A549 (cell line): ENCODE results near the gene NPM1. TPM values are rescaled to one million over a fixed set of nuclear protein-coding genes. Genes with fewer than 3 reads are reported as not detected.

ENCODE experiments used
- ATAC-seq, 2 experiments: fragments of 200-7000 bp in 1 of 2; fragments of >200 bp in 1 of 2; cut with Nextera tagmentation in 1 of 2; cut with Tn5 transposase in 1 of 2; 3 replicates each; pipeline versions ENCODE4 v1.8.0 to v1.9.1; 2018 to 2020; ENCODE audit warnings: mild to moderate bottlenecking in 1 of 2, moderate library complexity in 1 of 2
- CTCF ChIA-PET: fragments of 300-600 bp; sonication (Branson Sonifier 250); formaldehyde crosslinking; extraction: SDS; loops from one replicate; lab custom pipeline; 2021; ENCODE audit warnings: antibody characterized with exemption, inconsistent platforms; lab: Yijun Ruan, JAX
- POLR2A ChIA-PET: fragments of 350-600 bp; formaldehyde crosslinking; extraction: SDS; loops from one replicate; lab custom pipeline; 2021; ENCODE audit warnings: antibody characterized with exemption, inconsistent platforms; lab: Yijun Ruan, JAX
- DNase-seq, 2 experiments: peaks; one replicate each; pipeline versions ENCODE4 v3.0.0 to v3.0.0-alpha.2; 2011 to 2016; ENCODE audit warnings: low read depth in 1 of 2, low spot score in 1 of 2
- FAIRE-seq: peaks from 2 replicates; lab custom pipeline; 2011; peaks lifted over from hg19 to GRCh38; lab: Jason Lieb, UNC
- H3K27ac ChIP-seq, 2 experiments: fragments of >200 bp; sonication (Bioruptor Twin); formaldehyde crosslinking; 3 replicates each; pipeline ENCODE4 v1.5.1; 2016 to 2017
- H3K4me1 ChIP-seq: fragments of >200 bp; sonication (Bioruptor Twin); formaldehyde crosslinking; 3 replicates; pipeline ENCODE4 v1.6.1; 2016
- H3K4me2 ChIP-seq: fragments of >200 bp; sonication (Bioruptor Twin); formaldehyde crosslinking; 3 replicates; pipeline ENCODE4 v1.6.1; 2016
- H3K4me3 ChIP-seq: fragments of >200 bp; sonication (Bioruptor Twin); formaldehyde crosslinking; 3 replicates; pipeline ENCODE4 v1.5.1; 2016
- H3K9me3 ChIP-seq: fragments of >200 bp; sonication (Bioruptor Twin); formaldehyde crosslinking; 3 replicates; pipeline ENCODE4 v1.6.1; 2016
- ATOH8 ChIP-seq: fragments of 250-450 bp; sonication (Bioruptor Pico); IDR thresholded peaks from 2 replicates; pipeline ENCODE4 v1.5.0; 2020; ENCODE audit warnings: low read depth, mild to moderate bottlenecking, moderate library complexity
- CBX2 ChIP-seq: fragments of 200-600 bp; sonication (generic); IDR thresholded peaks from 2 replicates; pipeline ENCODE4 v1.6.1; 2016; ENCODE audit warnings: low read depth, mild to moderate bottlenecking, borderline replicate concordance
- CHD2 ChIP-seq: fragments of 150-350 bp; IDR thresholded peaks from 2 replicates; pipeline ENCODE4 v1.6.1; 2014; ENCODE audit warnings: low read length; ENCODE audit not compliant: partially characterized antibody
- CTCF ChIP-seq: fragments of >200 bp; sonication (Bioruptor Twin); formaldehyde crosslinking; IDR thresholded peaks from 3 replicates; pipeline ENCODE4 v1.5.1; 2016
- E2F6 ChIP-seq: IDR thresholded peaks from 2 replicates; pipeline ENCODE4 v1.6.1; 2012; ENCODE audit warnings: low read depth, borderline replicate concordance
- EHF ChIP-seq: fragments of 250-450 bp; sonication (Bioruptor Pico); IDR thresholded peaks from 2 replicates; pipeline ENCODE4 v1.5.0; 2020; ENCODE audit warnings: mild to moderate bottlenecking
- ESRRA ChIP-seq: fragments of 150-350 bp; IDR thresholded peaks from 2 replicates; pipeline ENCODE4 v1.6.1; 2014; ENCODE audit warnings: mild to moderate bottlenecking, low read length, borderline replicate concordance
- FOSB ChIP-seq: fragments of 250-450 bp; sonication (Bioruptor Pico); IDR thresholded peaks from 2 replicates; pipeline ENCODE4 v1.5.0; 2020; ENCODE audit warnings: mild to moderate bottlenecking, moderate library complexity
- FOSL2 ChIP-seq, 2 experiments: fragments of 450-650 bp in 1 of 2; fragments of >200 bp in 1 of 2; sonication (Bioruptor Twin) in 1 of 2; formaldehyde crosslinking; IDR thresholded peaks; 2 replicates each; pipeline versions ENCODE4 v1.5.0 to v1.6.1; 2016 to 2020; ENCODE audit warnings: mild to moderate bottlenecking in 1 of 2, moderate library complexity in 1 of 2
- GATA3 ChIP-seq: IDR thresholded peaks from 2 replicates; pipeline ENCODE4 v1.6.1; 2012; ENCODE audit warnings: borderline replicate concordance
- HDAC2 ChIP-seq: fragments of 200-600 bp; sonication (generic); IDR thresholded peaks from 2 replicates; pipeline ENCODE4 v1.6.1; 2016
- HES2 ChIP-seq: fragments of >200 bp; sonication (Bioruptor Twin); formaldehyde crosslinking; IDR thresholded peaks from 2 replicates; pipeline ENCODE4 v1.6.1; 2016
- HMGXB4 ChIP-seq: fragments of 250-450 bp; sonication (Bioruptor Pico); IDR thresholded peaks from 2 replicates; pipeline ENCODE4 v1.5.0; 2021; ENCODE audit warnings: mild to moderate bottlenecking, moderate library complexity, borderline replicate concordance
- HOXB5 ChIP-seq: fragments of 250-450 bp; sonication (Bioruptor Pico); IDR thresholded peaks from 2 replicates; pipeline ENCODE4 v1.5.0; 2020; ENCODE audit warnings: mild to moderate bottlenecking, moderate library complexity
- KDM5A ChIP-seq: fragments of 200-600 bp; sonication (generic); IDR thresholded peaks from 2 replicates; pipeline ENCODE4 v1.6.1; 2016; ENCODE audit warnings: antibody characterized with exemption, mild to moderate bottlenecking
- MAX ChIP-seq: IDR thresholded peaks from 2 replicates; pipeline ENCODE4 v1.6.1; 2012
- NFE2L2 ChIP-seq: fragments of 150-350 bp; conservative IDR thresholded peaks from 2 replicates; pipeline ENCODE4 v1.6.1; 2014; ENCODE audit warnings: low read length
- PHF8 ChIP-seq: fragments of 200-600 bp; sonication (generic); IDR thresholded peaks from 2 replicates; pipeline ENCODE4 v1.6.1; 2016; ENCODE audit warnings: low read depth, mild to moderate bottlenecking, antibody characterized with exemption, moderate library complexity, borderline replicate concordance
- POLR2A ChIP-seq: IDR thresholded peaks from 2 replicates; pipeline ENCODE4 v1.6.1; 2012; ENCODE audit warnings: mild to moderate bottlenecking, low read length
- RFX5 ChIP-seq: fragments of 450-650 bp; IDR thresholded peaks from 2 replicates; pipeline ENCODE4 v1.7.1; 2014; ENCODE audit warnings: antibody characterized with exemption, mild to moderate bottlenecking, moderate library complexity
- RNF2 ChIP-seq: fragments of 200-600 bp; sonication (generic); IDR thresholded peaks from 2 replicates; pipeline ENCODE4 v1.6.1; 2016; ENCODE audit warnings: low read depth, mild to moderate bottlenecking, antibody characterized with exemption, moderate library complexity, borderline replicate concordance
- SMC3 ChIP-seq: fragments of >200 bp; sonication (Bioruptor Twin); formaldehyde crosslinking; IDR thresholded peaks from 3 replicates; pipeline ENCODE4 v1.6.1; 2018; ENCODE audit warnings: inconsistent platforms
- TFCP2L1 ChIP-seq: fragments of 250-450 bp; sonication (Bioruptor Pico); IDR thresholded peaks from 2 replicates; pipeline ENCODE4 v1.5.0; 2021; ENCODE audit warnings: mild to moderate bottlenecking
- USF2 ChIP-seq: fragments of 450-650 bp; IDR thresholded peaks from 2 replicates; pipeline ENCODE4 v1.6.1; 2014; ENCODE audit warnings: antibody characterized with exemption
- ZC3H11A ChIP-seq: fragments of 450-650 bp; IDR thresholded peaks from 2 replicates; pipeline ENCODE4 v1.6.1; 2014; ENCODE audit warnings: antibody characterized with exemption, mild to moderate bottlenecking
- ZFP36 ChIP-seq: fragments of 450-650 bp; IDR thresholded peaks from 2 replicates; pipeline ENCODE4 v1.6.1; 2014; ENCODE audit warnings: borderline replicate concordance; ENCODE audit not compliant: partially characterized antibody
- WGBS: methylation state at CpG from one replicate; pipeline ENCODE4 v1.1.6; 2017; ENCODE audit errors: missing lambda C conversion rate; 5-methylcytosine and 5-hydroxymethylcytosine counted together
- polyA plus RNA-seq, 4 experiments: library from polyadenylated mRNA; depleted of rRNA in 3 of 4; stranded (reverse); fragments of >200 nt; fragmentation: RNase III in 1 of 4; extraction: RNeasy Plus Mini Kit Qiagen cat#74134 plus additional on column Dnase treatment in 1 of 4; gene quantifications; 2 replicates in 3 of 4; 3 replicates in 1 of 4; pipeline ENCODE4 v1.2.3, GENCODE V29; 2011 to 2017

Gene NPM1
- polyA plus RNA-seq, 2 of the 4 experiments (the other 2 are of a cell fraction) = 3,380 to 5,196 TPM

GRCh38 chr5:171428168-171428696 is 40.6 kb downstream of the NPM1 start:
- H3K9me3 ChIP-seq = no peaks in the 10 kb centered on the region
- WGBS = 72% methylated on average over 9 of the region's 9 CpGs
- ChIA-PET CTCF (interaction anchor here (1.1 to 4.1 kb wide), 3 partner anchors 9 to 20 kb away, joined by 3 to 19 read pairs (median 3); partner anchors contain the start of gene FGF18), POLR2A (no interaction called here)
- FAIRE-seq (no peak), ATAC-seq (no peak), DNase-seq (no peak)
- no peak overlapping the region for H3K4me3 ChIP-seq
- H3K4me2 ChIP-seq = no peak overlapping the region
- H3K27ac ChIP-seq = no peak overlapping the region
- TF ChIP-seq KDM5A (no peak), HMGXB4 (CRISPR knock-in tag) (no peak), PHF8 (no peak), FOSL2 (IDR thresholded peaks at IDR 0.05) (no peak), FOSL2 (CRISPR knock-in tag; IDR thresholded peaks at IDR 0.05) (no peak), HDAC2 (no peak), POLR2A (no peak), ESRRA (no peak), HES2 (no peak), CHD2 (no peak), RNF2 (no peak), HOXB5 (CRISPR knock-in tag) (no peak), CTCF (no peak), EHF (no peak), GATA3 (no peak)
- H3K4me1 ChIP-seq = no peaks in the 10 kb centered on the region

- ATAC-seq = no peak
- CTCF ChIA-PET = interaction anchor here (0.8 to 4.1 kb wide), 3 partner anchors 10 to 429 kb away, joined by 3 to 19 read pairs (median 5); partner anchors contain the start of gene FGF18
Measured at GRCh38 chr5:171428809-171429542, 41.3 kb downstream of the NPM1 start.

More at GRCh38 chr5:171428809-171429542, 41.3 kb downstream of the NPM1 start:
- POLR2A ChIA-PET = no interaction called here
- no peak for FAIRE-seq
- no peaks in the 10 kb centered on the region for H3K9me3 ChIP-seq
- no peak overlapping the region for H3K27ac ChIP-seq
- DNase-seq = no peak
- TF ChIP-seq MAX (no peak), ATOH8 (CRISPR knock-in tag) (no peak), SMC3 (no peak), GATA3 (no peak), RFX5 (no peak), CHD2 (no peak), TFCP2L1 (CRISPR knock-in tag) (no peak), ZC3H11A (no peak), USF2 (no peak), CBX2 (no peak), E2F6 (no peak), FOSB (no peak), ZFP36 (no peak), NFE2L2 (no peak)
- WGBS = 72% methylated on average over 16 of the region's 16 CpGs
- H3K4me3 ChIP-seq = no peak overlapping the region
- H3K4me1 ChIP-seq = no peaks in the 10 kb centered on the region
- no peak overlapping the region for H3K4me2 ChIP-seq
